HG03045 (cell line): ENCODE results near the gene IL4I1.
"Not testable (repeated sequence)": the region's sequence is repeated elsewhere in the genome, so short reads cannot be mapped to it uniquely, and the experiment has no call there.

Source experiments
- ATAC-seq: cut with Tn5 transposase; IDR thresholded peaks from one replicate; pipeline ENCODE4 v1.9.1; 2021; ENCODE audit warnings: mild to moderate bottlenecking, moderate library complexity; ENCODE audit not compliant: unreplicated experiment

The IL4I1 gene

GRCh38 chr19:49896863-49897621 lies at the start of gene IL4I1:
Gene IL4I1, minus strand, starts transcription at chr19:49896887. Its CDS starts 727 bp downstream, at chr19:49896160.
- no peak for ATAC-seq

GRCh38 chr19:49946415-49946814 lies 49.7 kb upstream of the IL4I1 start:
- ATAC-seq, result no peak

GRCh38 chr19:49944567-49944966 lies 47.9 kb upstream of the IL4I1 start:
- ATAC-seq, result not testable (repeated sequence)

- no peak for ATAC-seq
These were observed 43.8 kb upstream of the IL4I1 start for GRCh38 chr19:49940482-49940791.

- ATAC-seq, result no peak
These were observed 43.2 kb upstream of the IL4I1 start for GRCh38 chr19:49939721-49940481.

GRCh38 chr19:49938662-49939061 lies 42.0 kb upstream of the IL4I1 start:
- ATAC-seq, result no peak

GRCh38 chr19:49937750-49938381 lies 41.2 kb upstream of the IL4I1 start:
- ATAC-seq, result no peak

GRCh38 chr19:49936549-49936948 lies 39.9 kb upstream of the IL4I1 start:
- no peak for ATAC-seq

GRCh38 chr19:49933643-49934042 lies 37.0 kb upstream of the IL4I1 start:
- no peak for ATAC-seq

- no peak for ATAC-seq
These were observed 36.0 kb upstream of the IL4I1 start for GRCh38 chr19:49932731-49933131.

GRCh38 chr19:49932041-49932451 lies 35.4 kb upstream of the IL4I1 start:
- no peak for ATAC-seq

- no peak for ATAC-seq
These were observed 34.8 kb upstream of the IL4I1 start for GRCh38 chr19:49931293-49932040.

- ATAC-seq, result no peak
These were observed 33.9 kb upstream of the IL4I1 start for GRCh38 chr19:49930483-49931011.

- peak; percentile 65 for ATAC-seq
These were observed 33.2 kb upstream of the IL4I1 start for GRCh38 chr19:49929611-49930482.

- ATAC-seq, result peak; percentile 44
These were observed 32.5 kb upstream of the IL4I1 start, which contains the start of the genes ATF5 and NUP62 for GRCh38 chr19:49929121-49929610. Gene ATF5, plus strand, starts transcription at chr19:49929205. Its CDS starts 1,646 bp downstream, at chr19:49930851. Gene NUP62, minus strand, starts transcription at chr19:49929504. Its CDS starts 19,697 bp downstream, at chr19:49909807.

GRCh38 chr19:49927526-49928264 lies 31.0 kb upstream of the IL4I1 start:
- no peak for ATAC-seq

- no peak for ATAC-seq
These were observed 29.8 kb upstream of the IL4I1 start for GRCh38 chr19:49926515-49926914.

- ATAC-seq, result no peak
These were observed 28.8 kb upstream of the IL4I1 start for GRCh38 chr19:49925486-49925885.

GRCh38 chr19:49924881-49925210 lies 28.2 kb upstream of the IL4I1 start:
- not testable (repeated sequence) for ATAC-seq
